Caco-2 (cell line): ENCODE results near the gene GPT2. TPM values are rescaled to one million over a fixed set of nuclear protein-coding genes. Genes with fewer than 3 reads are reported as not detected.

ENCODE experiments used
- BruUV-seq: library from RNA; stranded (reverse); fragments of 400-500 nt; replicated peaks from 2 replicates; lab custom pipeline; 2021; lab: Mats Ljungman, UMichigan
- CTCF ChIA-PET: fragments of 300-600 bp; sonication (Branson Sonifier 250); formaldehyde crosslinking; loops from one replicate; lab custom pipeline; 2022; ENCODE audit warnings: antibody characterized with exemption; lab: Charles Lee
- POLR2A ChIA-PET: fragments of 300-600 bp; sonication (Branson Sonifier 250); formaldehyde crosslinking; loops from one replicate; lab custom pipeline; 2022; ENCODE audit warnings: antibody characterized with exemption; lab: Charles Lee
- DNase-seq, 2 experiments: peaks; one replicate each; pipeline versions ENCODE4 v3.0.0 to v3.0.0-alpha.2; 2020 to 2022
- H3K27me3 ChIP-seq: replicated peaks from 2 replicates; pipeline ENCODE4 v1.6.0; 2011; ENCODE audit warnings: low read length; ENCODE audit not compliant: control insufficient read depth, insufficient read depth
- H3K36me3 ChIP-seq: 2 replicates; pipeline ENCODE4 v1.5.1; 2011; ENCODE audit warnings: low read length; ENCODE audit not compliant: control insufficient read depth, insufficient read depth
- H3K4me1 ChIP-seq: fragments of 250-450 bp; sonication (Bioruptor Pico); 2 replicates; pipeline ENCODE4 v1.5.1; 2020; ENCODE audit warnings: mild to moderate bottlenecking
- H3K4me3 ChIP-seq: 2 replicates; pipeline ENCODE4 v1.5.1; 2011; ENCODE audit warnings: low read depth, mild to moderate bottlenecking, control low read depth, low read length
- H3K9me3 ChIP-seq: fragments of 250-450 bp; sonication (Bioruptor Pico); 2 replicates; pipeline ENCODE4 v1.5.1; 2020; ENCODE audit warnings: mild to moderate bottlenecking, moderate library complexity
- H3K27ac Mint-ChIP-seq: one replicate; pipeline ENCODE4 v1.8.0; 2022; ENCODE audit warnings: mixed read lengths; ENCODE audit not compliant: unreplicated experiment
- H3K27me3 Mint-ChIP-seq: one replicate; pipeline ENCODE4 v1.8.0; 2022; ENCODE audit warnings: mixed read lengths; ENCODE audit not compliant: insufficient read depth, unreplicated experiment
- H3K36me3 Mint-ChIP-seq: one replicate; pipeline ENCODE4 v1.8.0; 2022; ENCODE audit warnings: mild to moderate bottlenecking, mixed read lengths; ENCODE audit not compliant: insufficient read depth, unreplicated experiment
- H3K4me1 Mint-ChIP-seq: one replicate; pipeline ENCODE4 v1.8.0; 2022; ENCODE audit warnings: low read depth, mixed read lengths; ENCODE audit not compliant: unreplicated experiment
- H3K4me3 Mint-ChIP-seq: one replicate; pipeline ENCODE4 v1.8.0; 2022; ENCODE audit warnings: mild to moderate bottlenecking, moderate library complexity, mixed read lengths; ENCODE audit not compliant: unreplicated experiment
- H3K9me3 Mint-ChIP-seq: one replicate; pipeline ENCODE4 v1.8.0; 2022; ENCODE audit warnings: mixed read lengths; ENCODE audit not compliant: unreplicated experiment
- intact Hi-C: fragments of 100-400 bp; cut with micrococcal nuclease; formaldehyde crosslinking; loops from one replicate; pipeline ENCODE4 v1.10.0; 2022; ENCODE audit not compliant: unreplicated experiment
- total RNA-seq: library from RNA; stranded (reverse); gene quantifications from 2 replicates; pipeline ENCODE4 v1.2.3, GENCODE V29; 2022
- TF ChIP-seq, protein P1 (sequence below), 2 experiments: fragments of 200-600 bp in 1 of 2; IDR thresholded peaks; 1 replicate in 1 of 2; 2 replicates in 1 of 2; pipeline versions ENCODE4 v1.5.1 to v1.8.0; 2011 to 2022; ENCODE audit warnings: antibody characterized with exemption in 1 of 2, control low read depth in 1 of 2, inconsistent platforms in 1 of 2, low read depth in 1 of 2, low read length in 1 of 2, mild to moderate bottlenecking in 1 of 2, moderate library complexity in 1 of 2; ENCODE audit not compliant: insufficient read depth in 1 of 2, severe bottlenecking in 1 of 2, unreplicated experiment in 1 of 2

GPT2 gene
- total RNA-seq, 1 experiment from 2014 or later: 128 TPM

DNA sequence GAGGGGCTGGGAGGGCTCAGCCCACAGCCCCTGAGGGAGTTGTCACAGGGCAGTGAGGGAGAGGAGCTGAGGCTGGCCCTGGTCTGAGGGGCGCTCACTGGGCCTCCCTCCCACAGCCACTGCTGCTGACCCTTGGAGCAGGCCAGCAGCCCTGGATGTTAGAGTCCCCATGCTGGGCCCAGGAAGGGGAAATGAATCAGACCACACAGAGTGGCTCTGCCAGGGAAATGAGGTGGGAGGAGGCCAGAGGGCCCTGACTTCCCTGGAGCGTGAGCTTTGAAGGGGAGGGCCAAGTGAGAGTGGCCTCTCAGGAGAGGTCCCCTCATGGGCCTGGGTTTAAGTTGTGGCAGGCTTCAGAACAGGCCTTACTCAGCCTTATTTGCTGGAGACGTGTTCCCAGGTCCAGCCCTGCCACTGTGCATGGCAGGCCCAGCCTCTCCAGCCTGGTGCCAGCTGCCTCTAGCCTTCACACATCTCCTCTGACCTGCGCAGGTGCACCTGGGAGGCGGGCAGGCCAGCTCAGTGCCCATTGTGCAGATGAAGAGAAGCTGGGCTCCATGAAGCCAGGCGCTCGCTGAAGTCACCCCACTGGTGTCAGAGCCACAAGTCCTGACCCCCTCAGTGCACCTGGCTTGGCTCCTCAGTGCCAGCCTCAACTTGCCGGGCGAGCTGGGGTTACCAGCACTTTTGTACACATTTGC, 15.4 kb downstream of the GPT2 start:
- no TSS peak for BruUV-seq
- peaks cover 8% of the 10 kb centered on the region for H3K4me1 Mint-ChIP-seq

DNA sequence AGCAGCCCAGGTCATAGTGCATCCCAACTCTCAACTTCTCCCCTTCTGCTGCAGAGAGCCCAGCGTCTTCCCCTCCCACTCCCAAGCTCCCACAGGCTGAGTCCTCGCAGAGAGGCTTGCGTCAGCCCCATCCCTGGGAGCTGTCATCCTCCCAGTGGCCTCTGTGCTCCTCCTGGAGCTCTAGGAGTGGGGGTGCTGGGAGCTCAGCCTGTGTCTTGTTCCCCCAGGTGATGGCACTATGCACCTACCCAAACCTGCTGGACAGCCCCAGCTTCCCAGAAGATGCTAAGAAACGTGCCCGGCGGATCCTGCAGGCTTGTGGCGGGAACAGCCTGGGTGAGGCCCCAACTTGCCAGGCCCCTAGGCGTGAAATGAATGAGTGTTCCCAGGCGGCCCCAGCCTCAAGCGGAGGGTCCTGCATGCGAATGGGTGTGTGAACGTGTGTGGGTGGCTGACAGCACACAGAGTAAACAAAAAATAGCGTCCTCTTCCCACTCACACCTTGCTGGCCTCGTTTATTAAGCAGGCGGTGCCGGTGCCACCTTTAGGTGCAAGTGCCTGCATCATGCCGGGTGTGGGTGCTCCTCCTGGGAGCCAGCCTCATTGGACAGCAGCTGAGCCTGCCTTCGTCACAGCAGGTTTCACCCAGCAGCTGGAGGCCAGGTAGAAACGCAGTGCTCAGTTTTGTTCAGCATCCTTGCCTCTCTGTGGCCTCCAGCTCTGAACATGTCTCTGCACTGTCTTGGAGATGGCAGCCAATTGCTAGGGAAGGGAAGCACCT, 16.5 kb downstream of the GPT2 start:
- no peaks in the 10 kb centered on the region for H3K9me3 Mint-ChIP-seq
- H3K27me3 ChIP-seq: no peaks in the 10 kb centered on the region
- no peak overlapping the region for H3K4me3 ChIP-seq
- no peak overlapping the region for H3K4me3 Mint-ChIP-seq
- H3K4me1 Mint-ChIP-seq: peaks cover 8% of the 10 kb centered on the region
- H3K27ac Mint-ChIP-seq: no peak overlapping the region
- H3K9me3 ChIP-seq: no peaks in the 10 kb centered on the region
- TF ChIP-seq, protein P1, sequence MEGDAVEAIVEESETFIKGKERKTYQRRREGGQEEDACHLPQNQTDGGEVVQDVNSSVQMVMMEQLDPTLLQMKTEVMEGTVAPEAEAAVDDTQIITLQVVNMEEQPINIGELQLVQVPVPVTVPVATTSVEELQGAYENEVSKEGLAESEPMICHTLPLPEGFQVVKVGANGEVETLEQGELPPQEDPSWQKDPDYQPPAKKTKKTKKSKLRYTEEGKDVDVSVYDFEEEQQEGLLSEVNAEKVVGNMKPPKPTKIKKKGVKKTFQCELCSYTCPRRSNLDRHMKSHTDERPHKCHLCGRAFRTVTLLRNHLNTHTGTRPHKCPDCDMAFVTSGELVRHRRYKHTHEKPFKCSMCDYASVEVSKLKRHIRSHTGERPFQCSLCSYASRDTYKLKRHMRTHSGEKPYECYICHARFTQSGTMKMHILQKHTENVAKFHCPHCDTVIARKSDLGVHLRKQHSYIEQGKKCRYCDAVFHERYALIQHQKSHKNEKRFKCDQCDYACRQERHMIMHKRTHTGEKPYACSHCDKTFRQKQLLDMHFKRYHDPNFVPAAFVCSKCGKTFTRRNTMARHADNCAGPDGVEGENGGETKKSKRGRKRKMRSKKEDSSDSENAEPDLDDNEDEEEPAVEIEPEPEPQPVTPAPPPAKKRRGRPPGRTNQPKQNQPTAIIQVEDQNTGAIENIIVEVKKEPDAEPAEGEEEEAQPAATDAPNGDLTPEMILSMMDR (IDR thresholded peaks at IDR 0.05; ENCODE audit: insufficient read depth in 1 of 2, low read depth in 1 of 2, low read length in 1 of 2, severe bottlenecking in 1 of 2, unreplicated experiment in 1 of 2): no peak
- H3K36me3 ChIP-seq: 0 out of 2 replicates have a peak, but pooled peaks cover 1% of the 10 kb centered on the region
- peaks cover 12% of the 10 kb centered on the region for H3K4me1 ChIP-seq
- peaks cover 81% of the 10 kb centered on the region for H3K36me3 Mint-ChIP-seq
- H3K27me3 Mint-ChIP-seq: no peaks in the 10 kb centered on the region
- no TSS peak for BruUV-seq
- ChIA-PET CTCF (interaction anchor here (0.7 to 1.1 kb wide), 3 partner anchors 8 to 47 kb away, joined by 3 read pairs; no protein-coding TSS in a partner anchor), POLR2A (no interaction called here)
- no peak for DNase-seq
- intact Hi-C loops: loop anchor here (10.0 kb wide), 1 partner anchor 226 kb away; no protein-coding TSS in a partner anchor

More for the DNA sequence above, 15.4 kb downstream of the GPT2 start:
- Histone ChIP-seq H3K27me3 (no peaks in the 10 kb centered on the region), H3K9me3 (no peaks in the 10 kb centered on the region), H3K4me3 (no peak overlapping the region), H3K4me1 (peaks cover 18% of the 10 kb centered on the region), H3K36me3 (0 out of 2 replicates have a peak, but pooled peaks cover 1% of the 10 kb centered on the region)
- TF ChIP-seq, protein P1 (IDR thresholded peaks at IDR 0.05; ENCODE audit: insufficient read depth in 1 of 2, low read depth in 1 of 2, low read length in 1 of 2, severe bottlenecking in 1 of 2, unreplicated experiment in 1 of 2): no peak
- intact Hi-C loops: loop anchor here (10.0 kb wide), 1 partner anchor 225 kb away; no protein-coding TSS in a partner anchor
- no peak for DNase-seq
- ChIA-PET POLR2A (no interaction called here), CTCF (interaction anchor here (0.7 kb wide), 1 partner anchor 18 kb away, joined by 11 read pairs; no protein-coding TSS in a partner anchor)
- Mint-ChIP-seq H3K27ac (no peak overlapping the region), H3K4me3 (no peak overlapping the region), H3K36me3 (peaks cover 80% of the 10 kb centered on the region), H3K9me3 (no peaks in the 10 kb centered on the region), H3K27me3 (no peaks in the 10 kb centered on the region)

DNA sequence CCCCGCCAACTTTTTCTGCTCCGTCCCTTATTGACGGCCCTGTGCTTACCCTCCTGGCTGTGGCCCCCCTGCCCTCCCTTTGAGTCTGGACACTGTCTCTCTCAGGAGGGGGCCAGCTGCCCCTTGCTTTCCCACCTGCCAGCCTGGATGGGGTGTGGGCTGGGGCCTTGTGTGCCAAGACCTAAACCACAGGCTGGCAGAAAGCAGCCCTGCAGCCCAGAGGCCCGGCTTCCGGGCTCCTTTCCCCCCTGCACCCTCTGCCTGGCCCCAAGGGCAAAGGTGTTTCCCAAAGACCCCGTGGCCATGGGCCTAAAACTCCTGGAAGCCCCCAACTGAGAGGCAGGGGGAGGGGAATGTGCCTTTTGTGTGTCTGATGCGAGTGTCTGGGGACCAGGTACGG, 17.5 kb downstream of the GPT2 start:
- no TSS peak for BruUV-seq
- CTCF ChIA-PET: interaction anchor here (1.1 kb wide), 1 partner anchor 14 kb away, joined by 3 read pairs; no protein-coding TSS in a partner anchor

More for the DNA sequence above, 17.5 kb downstream of the GPT2 start:
- intact Hi-C loops: loop anchor here (10.0 kb wide), 1 partner anchor 227 kb away; no protein-coding TSS in a partner anchor
- 0 out of 2 replicates have a peak, but pooled peaks cover 1% of the 10 kb centered on the region for H3K36me3 ChIP-seq
- H3K27me3 ChIP-seq: no peaks in the 10 kb centered on the region
- no peak for DNase-seq
- no peak overlapping the region for H3K4me3 ChIP-seq
- peaks cover 81% of the 10 kb centered on the region for H3K36me3 Mint-ChIP-seq
- H3K9me3 ChIP-seq: no peaks in the 10 kb centered on the region
- H3K27me3 Mint-ChIP-seq: no peaks in the 10 kb centered on the region
- peaks cover under 1% of the 10 kb centered on the region; the same call in 1 of the 2 replicates for H3K4me1 ChIP-seq
- TF ChIP-seq, protein P1 (IDR thresholded peaks at IDR 0.05; ENCODE audit: insufficient read depth in 1 of 2, low read depth in 1 of 2, low read length in 1 of 2, severe bottlenecking in 1 of 2, unreplicated experiment in 1 of 2): no peak
- H3K27ac Mint-ChIP-seq: no peak overlapping the region
- POLR2A ChIA-PET: no interaction called here
- no peak overlapping the region for H3K4me3 Mint-ChIP-seq
- H3K4me1 Mint-ChIP-seq: peaks cover 6% of the 10 kb centered on the region
- no peaks in the 10 kb centered on the region for H3K9me3 Mint-ChIP-seq
